Endothelial cell (in vitro differentiated cells): Measurements from ENCODE around the gene MCM6. TPM values are rescaled to one million over a fixed set of nuclear protein-coding genes. Genes with fewer than 3 reads are reported as not detected.

ENCODE experiments used
- DNase-seq: peaks from one replicate; pipeline ENCODE4 v3.0.0; 2021; ENCODE audit warnings: low spot score
- H3K27ac Mint-ChIP-seq: one replicate; pipeline ENCODE4 v1.8.0; 2021; ENCODE audit warnings: mixed read lengths, inconsistent platforms; ENCODE audit not compliant: unreplicated experiment
- H3K27me3 Mint-ChIP-seq: one replicate; pipeline ENCODE4 v1.8.0; 2021; ENCODE audit warnings: mild to moderate bottlenecking, moderate library complexity, mixed read lengths, inconsistent platforms; ENCODE audit not compliant: unreplicated experiment
- H3K36me3 Mint-ChIP-seq: one replicate; pipeline ENCODE4 v1.8.0; 2021; ENCODE audit warnings: mild to moderate bottlenecking, low read depth, mixed read lengths, inconsistent platforms; ENCODE audit not compliant: unreplicated experiment
- H3K4me1 Mint-ChIP-seq: one replicate; pipeline ENCODE4 v1.8.0; 2021; ENCODE audit warnings: mild to moderate bottlenecking, mixed read lengths, inconsistent platforms; ENCODE audit not compliant: unreplicated experiment
- H3K4me3 Mint-ChIP-seq: one replicate; pipeline ENCODE4 v1.8.0; 2021; ENCODE audit warnings: mild to moderate bottlenecking, mixed read lengths, inconsistent platforms; ENCODE audit not compliant: unreplicated experiment
- H3K9me3 Mint-ChIP-seq: one replicate; pipeline ENCODE4 v1.8.0; 2021; ENCODE audit warnings: mixed read lengths, inconsistent platforms; ENCODE audit not compliant: unreplicated experiment
- total RNA-seq: library from RNA; stranded (reverse); fragmentation: NEBNext Ultra II Directional; extraction: Animal tissue kit (Norgen Biotek cat#: 25700); gene quantifications from one replicate; pipeline ENCODE4 v1.2.1, GENCODE V29; 2021; ENCODE audit not compliant: unreplicated experiment
- TF ChIP-seq, protein P1 (sequence below): fragments of 200-600 bp; sonication (generic); IDR thresholded peaks from one replicate; pipeline ENCODE4 v1.5.0; 2021; ENCODE audit warnings: antibody characterized with exemption; ENCODE audit not compliant: unreplicated experiment

MCM6 gene
- total RNA-seq, 1 donor from 2014 or later: 27.2 TPM

DNA sequence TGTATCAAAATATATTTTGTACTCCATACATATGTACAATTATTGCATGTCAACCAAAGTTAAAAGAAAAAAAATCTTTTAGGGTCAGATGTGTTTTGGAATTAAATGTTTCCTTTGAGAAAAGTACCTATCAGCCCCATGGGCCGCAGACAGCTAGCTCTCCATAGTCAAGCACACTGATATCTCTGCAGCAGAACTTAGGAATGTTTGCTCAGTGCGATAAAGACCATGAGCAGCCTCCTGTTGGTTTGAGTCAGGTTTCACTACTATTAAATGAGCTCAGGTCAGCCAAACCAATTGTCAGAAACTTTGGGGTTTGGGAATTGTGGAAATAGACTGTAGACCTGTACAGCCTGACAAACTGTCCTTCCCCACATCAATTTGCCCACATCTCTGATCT is 73.0 kb downstream of the MCM6 start:
- DNase-seq: no peak
- H3K36me3 Mint-ChIP-seq: no peaks in the 10 kb centered on the region
- TF ChIP-seq, protein P1, sequence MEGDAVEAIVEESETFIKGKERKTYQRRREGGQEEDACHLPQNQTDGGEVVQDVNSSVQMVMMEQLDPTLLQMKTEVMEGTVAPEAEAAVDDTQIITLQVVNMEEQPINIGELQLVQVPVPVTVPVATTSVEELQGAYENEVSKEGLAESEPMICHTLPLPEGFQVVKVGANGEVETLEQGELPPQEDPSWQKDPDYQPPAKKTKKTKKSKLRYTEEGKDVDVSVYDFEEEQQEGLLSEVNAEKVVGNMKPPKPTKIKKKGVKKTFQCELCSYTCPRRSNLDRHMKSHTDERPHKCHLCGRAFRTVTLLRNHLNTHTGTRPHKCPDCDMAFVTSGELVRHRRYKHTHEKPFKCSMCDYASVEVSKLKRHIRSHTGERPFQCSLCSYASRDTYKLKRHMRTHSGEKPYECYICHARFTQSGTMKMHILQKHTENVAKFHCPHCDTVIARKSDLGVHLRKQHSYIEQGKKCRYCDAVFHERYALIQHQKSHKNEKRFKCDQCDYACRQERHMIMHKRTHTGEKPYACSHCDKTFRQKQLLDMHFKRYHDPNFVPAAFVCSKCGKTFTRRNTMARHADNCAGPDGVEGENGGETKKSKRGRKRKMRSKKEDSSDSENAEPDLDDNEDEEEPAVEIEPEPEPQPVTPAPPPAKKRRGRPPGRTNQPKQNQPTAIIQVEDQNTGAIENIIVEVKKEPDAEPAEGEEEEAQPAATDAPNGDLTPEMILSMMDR: no peak
- no peak overlapping the region for H3K27ac Mint-ChIP-seq
- no peaks in the 10 kb centered on the region for H3K4me1 Mint-ChIP-seq
- H3K4me3 Mint-ChIP-seq: no peak overlapping the region
- no peaks in the 10 kb centered on the region for H3K9me3 Mint-ChIP-seq
- H3K27me3 Mint-ChIP-seq: peaks cover 2% of the 10 kb centered on the region

DNA sequence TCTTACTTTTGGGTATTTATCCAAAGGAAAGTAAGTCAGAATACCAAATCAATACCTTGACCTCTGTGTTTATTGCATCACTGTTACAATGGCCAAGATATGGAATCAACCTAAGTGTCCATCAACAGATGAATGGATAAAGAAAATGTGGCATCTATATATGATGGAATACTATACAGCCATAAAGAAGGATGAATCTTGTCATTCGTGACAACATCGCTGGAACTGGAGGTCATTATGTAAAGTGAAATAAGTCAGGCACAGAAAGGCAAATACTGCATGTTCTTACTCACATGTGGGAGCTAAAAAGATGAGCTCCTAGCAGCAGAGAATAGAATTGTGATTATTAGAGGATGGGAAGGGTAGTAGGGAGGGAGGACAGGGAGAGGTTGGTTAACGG is 73.9 kb downstream of the MCM6 start:
- TF ChIP-seq, protein P1: no peak
- no peak for DNase-seq
- no peak overlapping the region for H3K27ac Mint-ChIP-seq
- no peaks in the 10 kb centered on the region for H3K4me1 Mint-ChIP-seq
- peaks cover 2% of the 10 kb centered on the region for H3K27me3 Mint-ChIP-seq
- H3K36me3 Mint-ChIP-seq: no peaks in the 10 kb centered on the region
- H3K4me3 Mint-ChIP-seq: no peak overlapping the region
- no peaks in the 10 kb centered on the region for H3K9me3 Mint-ChIP-seq

DNA sequence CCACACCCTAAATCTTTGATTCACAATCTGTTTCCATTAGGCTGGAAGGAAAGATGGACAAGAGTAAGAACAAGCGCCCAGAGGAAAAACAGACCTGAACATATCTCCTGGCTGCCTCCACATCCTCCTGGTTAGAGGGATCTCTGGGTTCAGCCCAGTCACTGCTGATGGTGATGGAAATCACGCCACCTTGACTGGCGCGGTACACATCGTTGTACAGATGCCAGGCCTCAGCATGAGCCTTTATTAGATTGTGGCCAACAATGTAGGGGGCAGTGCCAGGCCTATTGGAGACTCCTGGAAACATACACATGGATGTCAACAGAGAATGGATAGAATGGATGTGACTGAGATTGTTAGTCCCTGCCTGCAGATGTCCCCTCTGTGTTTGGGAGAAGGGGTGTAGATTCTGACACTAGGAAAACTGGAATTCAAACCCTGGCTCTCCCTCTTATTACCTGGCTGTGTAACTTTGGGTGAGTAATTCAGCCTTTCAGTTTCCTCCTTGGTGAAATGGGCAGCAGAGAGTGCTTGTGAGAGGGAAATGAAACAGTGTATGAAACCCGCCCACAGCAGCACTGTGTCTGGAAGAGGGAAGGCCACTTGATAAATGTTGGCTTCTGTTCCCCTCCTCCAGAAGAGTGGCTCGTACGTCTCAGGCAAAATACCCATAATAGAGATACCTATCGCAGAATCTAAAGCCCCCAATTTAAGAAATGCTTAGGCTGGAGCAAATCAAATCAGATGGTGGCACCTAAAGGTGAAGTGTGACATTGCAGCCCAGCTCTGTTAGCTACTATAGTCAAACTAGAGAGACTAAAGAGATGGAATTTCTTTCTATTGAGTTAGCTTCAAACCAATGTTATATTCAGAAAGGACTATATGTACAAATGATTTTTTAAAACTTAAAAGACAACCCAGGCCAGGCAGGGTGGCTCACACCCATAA is 75.5 kb downstream of the MCM6 start:
- Mint-ChIP-seq H3K9me3 (no peaks in the 10 kb centered on the region), H3K27me3 (peaks cover 2% of the 10 kb centered on the region), H3K4me1 (no peaks in the 10 kb centered on the region), H3K36me3 (no peaks in the 10 kb centered on the region), H3K27ac (no peak overlapping the region), H3K4me3 (no peak overlapping the region)
- TF ChIP-seq, protein P1: no peak
- DNase-seq: no peak

DNA sequence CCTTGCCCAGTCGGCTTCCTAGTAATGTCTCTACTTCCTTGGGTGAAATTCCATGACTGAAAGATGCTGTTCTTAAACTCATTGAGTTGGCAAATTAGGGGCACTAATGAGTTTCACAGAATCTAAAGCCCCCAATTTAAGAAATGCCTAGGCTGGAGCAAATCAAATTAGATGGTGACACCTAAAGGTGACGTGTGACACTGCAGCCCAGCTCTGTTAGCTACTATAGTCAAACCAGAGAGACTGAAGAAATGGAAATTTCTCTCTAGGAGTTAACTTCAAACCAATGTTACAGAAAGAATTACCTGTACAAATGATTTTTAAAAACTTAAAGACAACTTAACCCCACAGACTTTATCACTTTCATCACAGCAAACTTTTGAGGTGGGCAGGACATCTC is 76.5 kb downstream of the MCM6 start:
- Mint-ChIP-seq H3K4me1 (no peaks in the 10 kb centered on the region), H3K4me3 (no peak overlapping the region), H3K36me3 (no peaks in the 10 kb centered on the region), H3K9me3 (no peaks in the 10 kb centered on the region), H3K27me3 (peaks cover 2% of the 10 kb centered on the region), H3K27ac (no peak overlapping the region)
- TF ChIP-seq, protein P1: no peak
- DNase-seq: no peak

DNA sequence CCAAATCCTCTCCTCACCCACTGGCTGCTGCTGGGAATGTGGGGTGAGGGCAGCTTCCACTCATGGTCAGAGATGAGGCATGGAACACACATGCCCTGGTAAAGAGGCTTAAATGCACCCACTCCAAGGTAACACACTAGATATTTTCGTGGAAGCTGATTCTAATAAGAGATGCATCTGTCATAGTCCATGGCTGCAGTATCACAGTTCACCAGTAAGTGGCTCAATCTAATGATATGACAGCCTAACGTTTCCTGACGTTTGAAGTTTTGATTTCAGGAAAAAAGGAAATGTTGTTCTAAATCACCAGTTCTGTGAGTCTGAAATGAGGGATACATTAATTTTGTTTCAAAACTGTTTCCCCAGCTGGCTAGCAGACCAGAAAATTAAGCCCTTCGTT is 77.5 kb downstream of the MCM6 start:
- Mint-ChIP-seq H3K36me3 (no peaks in the 10 kb centered on the region), H3K27me3 (peaks cover 2% of the 10 kb centered on the region), H3K9me3 (no peaks in the 10 kb centered on the region), H3K4me3 (no peak overlapping the region), H3K27ac (no peak overlapping the region), H3K4me1 (no peaks in the 10 kb centered on the region)
- TF ChIP-seq, protein P1: peak; percentile 51
- DNase-seq: no peak
